B cell (primary cell): Measurements from ENCODE around the gene ANKHD1.

Experiments
- CTCF ChIP-seq: fragments of 200-600 bp; IDR thresholded peaks from one replicate; pipeline ENCODE4 v1.8.0; 2022; ENCODE audit warnings: antibody characterized with exemption, mild to moderate bottlenecking
- EZH2 ChIP-seq: IDR thresholded peaks from 2 replicates; pipeline ENCODE4 v1.6.1; 2012; ENCODE audit warnings: borderline replicate concordance, low read depth, mild to moderate bottlenecking, moderate library complexity, low read length; ENCODE audit not compliant: insufficient read depth, poor library complexity, severe bottlenecking

GRCh38 chr5:140560227-140560626, 158.6 kb downstream of the ANKHD1 start:
- TF ChIP-seq CTCF (no peak), EZH2 (no peak)
